Parathyroid adenoma (tissue), 2 donors: ENCODE data around the gene RNF214.

Experiments
- H2AFZ ChIP-seq: fragments of 300-600 bp; sonication (generic); one replicate; pipeline ENCODE4 v1.7.0; 2017; ENCODE audit warnings: antibody characterized with exemption, mild to moderate bottlenecking
- H3K27ac ChIP-seq: fragments of 300-600 bp; sonication (generic); one replicate; pipeline ENCODE4 v1.7.0; 2017
- H3K27me3 ChIP-seq: fragments of 300-600 bp; sonication (generic); one replicate; pipeline ENCODE4 v1.7.0; 2017; ENCODE audit warnings: low read length; ENCODE audit not compliant: control insufficient read depth, insufficient read depth
- H3K36me3 ChIP-seq: fragments of 300-600 bp; sonication (generic); one replicate; pipeline ENCODE4 v1.7.0; 2017; ENCODE audit warnings: low read length; ENCODE audit not compliant: control insufficient read depth, insufficient read depth
- H3K4me1 ChIP-seq: fragments of 300-600 bp; sonication (generic); one replicate; pipeline ENCODE4 v1.7.0; 2017; ENCODE audit warnings: control low read depth
- H3K4me2 ChIP-seq: fragments of 300-600 bp; sonication (generic); one replicate; pipeline ENCODE4 v1.7.0; 2017; ENCODE audit warnings: low read length
- H3K4me3 ChIP-seq: fragments of 300-600 bp; sonication (generic); one replicate; pipeline ENCODE4 v1.7.0; 2017; ENCODE audit warnings: low read depth, low read length
- H3K79me2 ChIP-seq: fragments of 300-600 bp; sonication (generic); one replicate; pipeline ENCODE4 v1.7.0; 2017; ENCODE audit warnings: control low read depth
- H3K9ac ChIP-seq: fragments of 300-600 bp; sonication (generic); one replicate; pipeline ENCODE4 v1.7.0; 2017; ENCODE audit warnings: mild to moderate bottlenecking
- H3K9me3 ChIP-seq: fragments of 300-600 bp; sonication (generic); one replicate; pipeline ENCODE4 v1.7.0; 2017; ENCODE audit warnings: low read length; ENCODE audit not compliant: control insufficient read depth
- CTCF ChIP-seq: fragments of 300-600 bp; sonication (generic); IDR thresholded peaks from one replicate; pipeline ENCODE4 v1.7.0; 2017; ENCODE audit warnings: antibody characterized with exemption, mild to moderate bottlenecking
- donor health status: primary hyperparathyroidism.

The RNF214 gene

DNA sequence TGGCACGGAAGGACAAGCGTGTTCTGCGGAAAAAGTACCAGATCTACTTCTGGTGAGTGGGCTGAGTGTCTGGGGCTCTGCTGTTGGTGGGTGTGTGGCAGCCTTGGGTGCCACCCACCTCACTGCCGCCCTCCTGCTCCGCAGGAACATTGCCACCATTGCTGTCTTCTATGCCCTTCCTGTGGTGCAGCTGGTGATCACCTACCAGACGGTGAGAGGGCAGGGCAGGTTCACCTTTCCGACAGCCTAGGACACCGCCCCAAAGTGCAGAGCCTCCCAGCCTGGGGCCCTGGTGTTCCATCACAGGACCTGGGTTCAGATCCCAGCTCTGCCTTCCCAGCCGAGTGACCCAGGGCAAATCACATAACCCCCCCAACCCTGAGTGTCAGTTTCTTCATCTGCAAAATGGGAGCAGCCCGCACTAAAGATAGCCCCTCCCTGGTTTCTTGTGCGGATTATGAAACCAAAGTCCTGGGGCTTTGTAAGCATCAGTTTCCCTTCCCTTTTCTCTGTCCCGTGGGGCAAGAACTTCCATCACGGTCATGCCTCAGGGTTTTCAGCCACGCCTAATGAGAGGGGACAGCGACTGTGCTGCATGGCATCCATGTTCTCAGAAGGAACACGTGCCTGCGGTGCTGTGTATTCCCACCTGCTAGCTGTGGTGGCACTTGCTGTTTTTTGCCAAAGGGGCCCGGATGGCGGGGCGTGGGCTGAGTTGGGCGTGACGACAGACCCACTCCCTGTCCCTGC, 43.1 kb upstream of the RNF214 start:
- H3K27ac ChIP-seq: no peak overlapping the region
- no peaks in the 10 kb centered on the region for H3K4me1 ChIP-seq
- no peak overlapping the region for H3K4me2 ChIP-seq
- no peaks in the 10 kb centered on the region for H3K9me3 ChIP-seq
- H3K79me2 ChIP-seq: no peaks in the 10 kb centered on the region
- no peak overlapping the region for H3K4me3 ChIP-seq
- H2AFZ ChIP-seq: no peak overlapping the region
- no peaks in the 10 kb centered on the region for H3K27me3 ChIP-seq
- no peaks in the 10 kb centered on the region for H3K36me3 ChIP-seq
- no peak overlapping the region for H3K9ac ChIP-seq
- TF ChIP-seq CTCF: no peak

DNA sequence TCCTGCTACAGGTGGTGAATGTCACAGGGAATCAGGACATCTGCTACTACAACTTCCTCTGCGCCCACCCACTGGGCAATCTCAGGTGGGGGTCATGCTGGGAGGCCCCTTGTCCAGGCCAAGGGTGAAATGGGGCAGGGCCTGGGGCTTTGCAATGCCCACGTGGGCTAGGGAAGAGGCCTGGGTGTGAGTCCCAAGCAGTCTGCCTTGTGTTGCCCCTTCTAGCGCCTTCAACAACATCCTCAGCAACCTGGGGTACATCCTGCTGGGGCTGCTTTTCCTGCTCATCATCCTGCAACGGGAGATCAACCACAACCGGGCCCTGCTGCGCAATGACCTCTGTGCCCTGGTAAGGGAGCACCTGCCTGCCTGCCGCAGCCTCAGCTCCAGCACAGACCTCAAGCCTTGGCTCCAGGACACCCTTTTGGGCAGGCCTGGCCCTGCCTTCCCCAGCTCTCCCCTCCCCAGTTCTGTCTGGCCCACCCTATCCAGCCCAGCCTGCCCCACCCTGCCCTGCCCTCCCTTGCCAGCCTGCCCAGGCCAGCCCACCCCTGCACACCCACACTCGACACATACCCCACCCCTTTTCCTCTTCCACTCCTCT, 42.4 kb upstream of the RNF214 start:
- no peaks in the 10 kb centered on the region for H3K36me3 ChIP-seq

GRCh38 chr11:117191680-117192400, 40.6 kb upstream of the RNF214 start:
- Histone ChIP-seq H3K36me3 (no peaks in the 10 kb centered on the region), H3K27me3 (no peaks in the 10 kb centered on the region), H3K9ac (no peak overlapping the region), H3K27ac (no peak overlapping the region), H3K4me3 (no peak overlapping the region), H2AFZ (no peak overlapping the region), H3K4me2 (no peak overlapping the region), H3K4me1 (no peaks in the 10 kb centered on the region), H3K79me2 (no peaks in the 10 kb centered on the region), H3K9me3 (no peaks in the 10 kb centered on the region)
- no peak for TF ChIP-seq CTCF

More for the DNA sequence above, 42.4 kb upstream of the RNF214 start:
- Histone ChIP-seq H2AFZ (no peak overlapping the region), H3K79me2 (no peaks in the 10 kb centered on the region), H3K9ac (no peak overlapping the region), H3K4me1 (no peaks in the 10 kb centered on the region), H3K27ac (no peak overlapping the region), H3K27me3 (no peaks in the 10 kb centered on the region), H3K4me3 (no peak overlapping the region), H3K9me3 (no peaks in the 10 kb centered on the region), H3K4me2 (no peak overlapping the region)
- no peak for TF ChIP-seq CTCF

GRCh38 chr11:117192401-117192875, 40.0 kb upstream of the RNF214 start:
- TF ChIP-seq CTCF: no peak
- Histone ChIP-seq H2AFZ (no peak overlapping the region), H3K9me3 (no peaks in the 10 kb centered on the region), H3K4me2 (no peak overlapping the region), H3K4me3 (no peak overlapping the region), H3K27ac (no peak overlapping the region), H3K9ac (no peak overlapping the region), H3K27me3 (no peaks in the 10 kb centered on the region), H3K36me3 (no peaks in the 10 kb centered on the region), H3K79me2 (no peaks in the 10 kb centered on the region), H3K4me1 (no peaks in the 10 kb centered on the region)
